ENCODE measurements around the gene OVAAL. TPM values are rescaled to one million over a fixed set of nuclear protein-coding genes. Genes with fewer than 3 reads are reported as not detected.

OVAAL gene
- total and polyA plus RNA-seq, 8 donors = not detected

DNA sequence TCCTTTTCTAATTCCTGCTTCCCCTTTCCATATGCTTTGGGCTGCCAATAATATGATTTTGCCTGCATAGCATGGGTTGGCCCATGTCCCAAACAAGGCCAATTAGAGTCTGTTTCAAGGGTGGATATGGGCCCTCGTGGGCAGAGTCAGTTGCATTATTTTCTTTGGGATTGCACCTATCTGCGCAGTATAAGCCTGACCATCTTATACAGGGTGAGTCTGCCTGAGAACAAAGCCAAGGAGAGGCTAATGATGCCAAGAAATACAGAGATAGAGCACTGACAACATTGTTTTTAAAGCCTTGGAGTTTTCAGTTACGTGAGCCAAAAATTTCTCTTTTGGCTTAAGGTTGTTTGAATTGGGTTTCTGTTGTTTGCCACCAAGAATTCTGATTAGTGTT, 18.6 kb downstream of the OVAAL start:
- WGBS, 5 donors = 28 to 61% (median 53%) methylated on average over 3 of the region's 3 CpGs
- intact Hi-C loops (cut with DNase I; ENCODE audit: low total_unique reads) = no loop called here
- no peak for DNase-seq
- Histone ChIP-seq H3K36me3 (no peaks in the 10 kb centered on the region), H3K9me3 (no peaks in the 10 kb centered on the region), H3K4me3 (no peak overlapping the region), H3K4me1 (peaks cover 0 to 13% (median 7%) of the 10 kb centered on the region in 4 donors), H3K27ac (no peak overlapping the region), H3K27me3 (no peaks in the 10 kb centered on the region)
- TF ChIP-seq EP300 (IDR thresholded peaks at IDR 0.05) (no peak), POLR2A (IDR thresholded peaks at IDR 0.05) (no peak), POLR2AphosphoS5 (IDR thresholded peaks at IDR 0.05) (no peak)
- TF ChIP-seq, protein P1, sequence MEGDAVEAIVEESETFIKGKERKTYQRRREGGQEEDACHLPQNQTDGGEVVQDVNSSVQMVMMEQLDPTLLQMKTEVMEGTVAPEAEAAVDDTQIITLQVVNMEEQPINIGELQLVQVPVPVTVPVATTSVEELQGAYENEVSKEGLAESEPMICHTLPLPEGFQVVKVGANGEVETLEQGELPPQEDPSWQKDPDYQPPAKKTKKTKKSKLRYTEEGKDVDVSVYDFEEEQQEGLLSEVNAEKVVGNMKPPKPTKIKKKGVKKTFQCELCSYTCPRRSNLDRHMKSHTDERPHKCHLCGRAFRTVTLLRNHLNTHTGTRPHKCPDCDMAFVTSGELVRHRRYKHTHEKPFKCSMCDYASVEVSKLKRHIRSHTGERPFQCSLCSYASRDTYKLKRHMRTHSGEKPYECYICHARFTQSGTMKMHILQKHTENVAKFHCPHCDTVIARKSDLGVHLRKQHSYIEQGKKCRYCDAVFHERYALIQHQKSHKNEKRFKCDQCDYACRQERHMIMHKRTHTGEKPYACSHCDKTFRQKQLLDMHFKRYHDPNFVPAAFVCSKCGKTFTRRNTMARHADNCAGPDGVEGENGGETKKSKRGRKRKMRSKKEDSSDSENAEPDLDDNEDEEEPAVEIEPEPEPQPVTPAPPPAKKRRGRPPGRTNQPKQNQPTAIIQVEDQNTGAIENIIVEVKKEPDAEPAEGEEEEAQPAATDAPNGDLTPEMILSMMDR (IDR thresholded peaks at IDR 0.05) = no peak

DNA sequence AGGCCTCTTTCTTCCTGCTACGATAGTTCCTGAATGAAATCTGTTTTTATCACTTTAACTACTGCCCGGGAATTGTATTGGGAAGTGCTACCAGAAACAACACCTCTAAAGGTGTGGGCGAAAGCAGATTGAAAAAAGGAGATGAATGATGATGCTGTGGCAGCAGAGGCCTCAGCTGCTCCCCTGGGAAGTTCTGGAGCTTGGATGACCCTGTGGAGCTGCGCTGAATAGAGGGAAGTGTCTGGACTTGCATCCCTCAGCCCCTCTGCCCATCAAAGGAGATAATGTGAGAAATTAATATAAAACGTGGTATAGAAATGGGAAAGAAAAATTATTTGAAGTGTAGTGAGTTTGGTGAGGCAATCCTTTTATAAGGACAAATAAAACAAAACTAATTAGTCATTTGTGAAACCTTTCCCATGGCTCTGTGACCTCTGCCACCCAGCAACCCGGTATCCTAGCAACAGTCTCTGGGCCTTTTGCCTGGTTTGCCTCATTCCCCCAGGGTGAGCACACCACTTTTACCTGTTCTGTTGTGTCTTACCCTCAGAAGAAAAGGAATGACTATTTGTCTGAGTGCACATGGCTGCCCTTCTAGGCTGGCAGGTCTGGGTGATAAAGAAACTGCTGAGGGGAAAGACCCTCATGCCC, 21.3 kb downstream of the OVAAL start:
- peaks cover 0 to 7% (median 0%) of the 10 kb centered on the region in 4 donors for H3K4me1 ChIP-seq
- no peaks in the 10 kb centered on the region for H3K27me3 ChIP-seq
- no peaks in the 10 kb centered on the region for H3K36me3 ChIP-seq
- no peak for TF ChIP-seq EP300 (IDR thresholded peaks at IDR 0.05)
- no peak for TF ChIP-seq POLR2A (IDR thresholded peaks at IDR 0.05)
- intact Hi-C loops (cut with DNase I; ENCODE audit: low total_unique reads) = no loop called here
- no peak overlapping the region for H3K27ac ChIP-seq
- H3K4me3 ChIP-seq = no peak overlapping the region
- peak; percentile 45 to 55 for DNase-seq
- H3K9me3 ChIP-seq = no peaks in the 10 kb centered on the region
- WGBS, 5 donors = 58 to 75% (median 66%) methylated on average over 6 of the region's 6 CpGs

DNA sequence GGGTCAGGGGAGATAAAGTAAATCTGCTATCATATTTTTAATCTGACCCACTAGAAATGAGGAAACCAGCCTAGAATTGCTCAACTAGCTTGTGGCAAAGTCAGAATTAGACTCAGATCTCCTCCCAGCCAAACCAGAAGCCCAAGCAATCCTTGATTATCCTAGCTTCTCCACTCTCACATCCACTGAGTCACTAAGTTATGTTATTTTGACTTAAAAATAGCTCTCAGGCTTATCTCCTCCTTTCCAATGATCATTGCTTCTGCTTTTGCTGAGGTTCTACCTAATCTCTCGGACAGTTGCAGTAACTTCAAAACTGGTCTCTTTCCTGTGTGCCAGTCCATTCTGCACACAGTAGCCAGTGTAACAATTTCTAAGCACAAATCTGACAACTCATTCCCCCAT, 22.9 kb downstream of the OVAAL start:
- intact Hi-C loops (cut with DNase I; ENCODE audit: low total_unique reads) = no loop called here
- H3K9me3 ChIP-seq = no peaks in the 10 kb centered on the region
- no peaks in the 10 kb centered on the region for H3K36me3 ChIP-seq
- no peaks in the 10 kb centered on the region for H3K27me3 ChIP-seq
- 82 to 96% (median 91%) methylated on average over 1 of the region's 1 CpG for WGBS, 5 donors
- H3K27ac ChIP-seq = no peak overlapping the region
- H3K4me3 ChIP-seq = no peak overlapping the region
- DNase-seq = no peak
- peaks cover 0 to 14% (median 5%) of the 10 kb centered on the region in 4 donors for H3K4me1 ChIP-seq
- TF ChIP-seq EP300 (IDR thresholded peaks at IDR 0.05) = no peak
- no peak for TF ChIP-seq POLR2AphosphoS5 (IDR thresholded peaks at IDR 0.05)
- TF ChIP-seq, protein P1 (IDR thresholded peaks at IDR 0.05) = no peak

DNA sequence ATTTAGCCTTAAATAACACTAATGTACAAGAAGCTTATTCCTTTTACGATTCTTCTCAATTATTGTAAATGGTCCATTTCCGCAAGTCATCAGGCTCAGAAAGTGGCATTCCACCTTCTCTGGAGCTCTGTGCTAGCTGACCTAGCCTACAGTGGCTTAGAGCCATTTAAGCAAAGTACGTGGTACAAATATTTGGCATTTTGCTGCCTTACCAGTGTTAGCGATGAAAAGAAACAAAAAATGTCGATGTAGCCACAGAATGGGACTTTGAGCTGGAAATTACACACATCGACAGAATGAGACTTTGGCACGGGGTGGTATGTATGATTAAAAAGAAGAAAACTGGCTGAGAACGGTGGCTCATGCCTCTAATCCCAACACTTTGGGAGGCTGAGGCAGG, 26.1 kb downstream of the OVAAL start:
- H3K27me3 ChIP-seq = no peaks in the 10 kb centered on the region
- no peaks in the 10 kb centered on the region for H3K36me3 ChIP-seq
- H3K4me3 ChIP-seq = no peak overlapping the region
- WGBS, 5 donors = 87 to 96% (median 91%) methylated on average over 8 of the region's 8 CpGs
- H3K27ac ChIP-seq = no peak overlapping the region
- H3K4me1 ChIP-seq = peaks cover 0 to 19% (median 7%) of the 10 kb centered on the region in 4 donors
- TF ChIP-seq POLR2AphosphoS5 (IDR thresholded peaks at IDR 0.05) = no peak
- TF ChIP-seq, protein P1 (IDR thresholded peaks at IDR 0.05) = no peak
- TF ChIP-seq POLR2A (IDR thresholded peaks at IDR 0.05) = no peak
- TF ChIP-seq EP300 (IDR thresholded peaks at IDR 0.05) = no peak
- DNase-seq = no peak
- H3K9me3 ChIP-seq = peaks cover 0 to 12% (median 5%) of the 10 kb centered on the region in 4 donors
- intact Hi-C loops (cut with DNase I; ENCODE audit: low total_unique reads) = no loop called here

DNA sequence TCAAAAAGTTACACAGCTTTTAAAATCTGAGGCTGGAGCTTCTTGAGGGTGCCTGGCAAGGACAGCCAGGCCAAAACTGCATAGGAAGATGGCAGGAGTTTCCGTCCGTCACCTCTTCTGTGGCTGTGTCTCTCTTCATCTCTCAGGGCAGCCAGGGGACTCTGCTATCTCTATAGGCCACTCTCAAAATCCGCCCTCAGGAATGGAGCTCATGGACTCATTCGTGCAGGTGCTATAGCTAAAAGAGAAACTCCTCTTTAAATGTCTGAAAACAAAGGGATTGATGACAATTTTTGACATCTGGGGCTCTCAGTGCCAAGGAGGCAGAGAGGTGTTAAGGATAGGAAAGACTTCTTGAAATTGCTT, 27.2 kb downstream of the OVAAL start:
- TF ChIP-seq, protein P1 (IDR thresholded peaks at IDR 0.05) = no peak
- TF ChIP-seq EP300 (IDR thresholded peaks at IDR 0.05) = no peak
- no peak overlapping the region for H3K4me3 ChIP-seq
- peaks cover 0 to 19% (median 4%) of the 10 kb centered on the region in 4 donors for H3K4me1 ChIP-seq
- intact Hi-C loops (cut with DNase I; ENCODE audit: low total_unique reads) = no loop called here
- 85 to 95% (median 91%) methylated on average over 4 of the region's 4 CpGs for WGBS, 5 donors
- H3K27ac ChIP-seq = no peak overlapping the region
- H3K27me3 ChIP-seq = no peaks in the 10 kb centered on the region
- H3K9me3 ChIP-seq = peaks cover 0 to 12% (median 5%) of the 10 kb centered on the region in 4 donors
- no peak for DNase-seq
- no peaks in the 10 kb centered on the region for H3K36me3 ChIP-seq
